ENCODE results near the gene SRP14. TPM values are rescaled to one million over a fixed set of nuclear protein-coding genes. Genes with fewer than 3 reads are reported as not detected.

The SRP14 gene
- total and polyA plus RNA-seq, 12 donors, result 173 to 989 (median 333) TPM

DNA sequence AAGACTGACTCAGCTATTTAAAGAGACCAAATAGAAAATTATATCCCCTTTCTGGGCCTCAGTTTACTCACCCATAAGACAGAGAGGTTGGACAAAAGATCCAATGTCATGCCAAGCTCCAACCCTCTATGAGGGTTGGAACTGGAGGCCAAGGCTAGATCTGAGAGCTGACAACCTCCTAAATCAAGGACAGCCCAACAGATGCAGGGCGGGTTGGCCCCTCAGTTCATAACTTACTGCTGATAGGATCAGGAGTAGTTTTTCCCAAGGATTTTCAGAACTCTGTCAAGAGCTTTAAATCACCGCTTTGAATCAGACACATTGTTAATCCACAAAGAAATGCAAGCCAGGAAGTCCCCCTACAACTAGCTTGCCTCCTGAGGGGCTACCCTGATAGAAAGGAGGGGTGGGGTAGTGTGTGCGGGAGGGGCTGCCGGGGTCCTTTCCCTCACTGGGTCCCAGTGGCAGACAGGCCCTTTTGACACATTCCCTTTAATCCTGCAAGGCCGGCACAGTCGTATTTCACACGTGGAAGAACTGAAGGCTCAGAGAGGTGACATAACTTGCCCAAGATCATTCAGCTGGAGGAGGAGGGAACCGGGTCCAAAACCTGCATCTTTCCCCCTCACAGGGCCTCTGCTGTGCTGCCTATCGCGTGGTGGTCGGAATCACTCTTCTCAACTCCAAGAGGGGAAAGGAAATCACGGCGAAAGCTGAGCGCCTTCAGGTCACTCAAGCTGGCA is 48.3 kb upstream of the SRP14 start:
- Histone ChIP-seq H3K36me3 (replicated peaks in 1 of 2) (peaks cover 0 to 3% of the 10 kb centered on the region in 2 donors), H3K27me3 (no peaks in the 10 kb centered on the region), H3K27ac (no peak overlapping the region), H3K4me1 (replicated peaks in 1 of 2) (peaks cover 7 to 23% of the 10 kb centered on the region in 2 donors), H3K9me3 (replicated peaks in 1 of 3) (no peaks in the 10 kb centered on the region), H3K4me3 (no peak overlapping the region)
- no peak for TF ChIP-seq POLR2A (IDR thresholded peaks at IDR 0.05)
- TF ChIP-seq, protein P1, sequence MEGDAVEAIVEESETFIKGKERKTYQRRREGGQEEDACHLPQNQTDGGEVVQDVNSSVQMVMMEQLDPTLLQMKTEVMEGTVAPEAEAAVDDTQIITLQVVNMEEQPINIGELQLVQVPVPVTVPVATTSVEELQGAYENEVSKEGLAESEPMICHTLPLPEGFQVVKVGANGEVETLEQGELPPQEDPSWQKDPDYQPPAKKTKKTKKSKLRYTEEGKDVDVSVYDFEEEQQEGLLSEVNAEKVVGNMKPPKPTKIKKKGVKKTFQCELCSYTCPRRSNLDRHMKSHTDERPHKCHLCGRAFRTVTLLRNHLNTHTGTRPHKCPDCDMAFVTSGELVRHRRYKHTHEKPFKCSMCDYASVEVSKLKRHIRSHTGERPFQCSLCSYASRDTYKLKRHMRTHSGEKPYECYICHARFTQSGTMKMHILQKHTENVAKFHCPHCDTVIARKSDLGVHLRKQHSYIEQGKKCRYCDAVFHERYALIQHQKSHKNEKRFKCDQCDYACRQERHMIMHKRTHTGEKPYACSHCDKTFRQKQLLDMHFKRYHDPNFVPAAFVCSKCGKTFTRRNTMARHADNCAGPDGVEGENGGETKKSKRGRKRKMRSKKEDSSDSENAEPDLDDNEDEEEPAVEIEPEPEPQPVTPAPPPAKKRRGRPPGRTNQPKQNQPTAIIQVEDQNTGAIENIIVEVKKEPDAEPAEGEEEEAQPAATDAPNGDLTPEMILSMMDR (IDR thresholded peaks at IDR 0.05), result no peak
- peak in 1 of 7 donors; percentile 34 for DNase-seq
- whole genome bisulfite sequencing, 4 donors, result 67 to 74% (median 69%) methylated on average over 13 to 14 of the region's 14 CpGs
- intact Hi-C loops (cut with DNase I), result no loop called here

GRCh38 chr15:40085266-40085665 is 46.3 kb upstream of the SRP14 start:
- Histone ChIP-seq H3K4me1 (replicated peaks in 1 of 2) (peaks cover 9 to 19% of the 10 kb centered on the region in 2 donors), H3K27ac (no peak overlapping the region), H3K27me3 (no peaks in the 10 kb centered on the region), H3K4me3 (no peak overlapping the region), H3K36me3 (replicated peaks in 1 of 2) (no peaks in the 10 kb centered on the region), H3K9me3 (replicated peaks in 1 of 3) (no peaks in the 10 kb centered on the region)
- 65 to 79% (median 74%) methylated on average over 6 to 10 of the region's 10 CpGs for WGBS, 4 donors
- TF ChIP-seq, protein P1 (IDR thresholded peaks at IDR 0.05), result no peak
- no peak for TF ChIP-seq POLR2A (IDR thresholded peaks at IDR 0.05)
- intact Hi-C loops (cut with DNase I), result no loop called here
- peak in 1 of 7 donors; percentile 15 for DNase-seq

DNA sequence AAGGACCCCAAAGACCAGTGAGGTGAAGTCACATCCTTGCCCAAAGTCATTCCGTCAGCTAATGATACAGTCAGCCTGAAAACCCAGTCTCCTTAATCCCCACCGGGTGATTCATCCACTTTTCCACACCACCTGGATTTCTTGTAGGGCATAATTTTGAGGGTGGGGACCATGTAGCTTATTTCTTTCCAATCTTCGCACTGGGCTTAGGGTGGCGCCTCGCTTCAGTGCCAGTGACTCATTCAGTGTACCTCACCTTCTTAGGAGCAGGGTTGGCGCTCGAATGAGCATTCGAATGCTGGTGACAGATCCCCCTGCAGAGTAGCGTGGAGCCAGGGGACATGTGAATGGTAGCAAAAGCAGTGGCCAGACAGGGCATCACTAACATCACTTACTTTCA is 45.7 kb upstream of the SRP14 start:
- Histone ChIP-seq H3K36me3 (replicated peaks in 1 of 2) (no peaks in the 10 kb centered on the region), H3K27me3 (no peaks in the 10 kb centered on the region), H3K9me3 (replicated peaks in 1 of 3) (no peaks in the 10 kb centered on the region), H3K27ac (no peak overlapping the region), H3K4me1 (replicated peaks in 1 of 2) (peaks cover 9 to 17% of the 10 kb centered on the region in 2 donors), H3K4me3 (no peak overlapping the region)
- no peak for TF ChIP-seq POLR2A (IDR thresholded peaks at IDR 0.05)
- TF ChIP-seq, protein P1 (IDR thresholded peaks at IDR 0.05), result no peak
- intact Hi-C loops (cut with DNase I), result no loop called here
- peak in 1 of 7 donors; percentile 5 for DNase-seq
- 93 to 99% (median 94%) methylated on average over 9 of the region's 9 CpGs for WGBS, 4 donors

DNA sequence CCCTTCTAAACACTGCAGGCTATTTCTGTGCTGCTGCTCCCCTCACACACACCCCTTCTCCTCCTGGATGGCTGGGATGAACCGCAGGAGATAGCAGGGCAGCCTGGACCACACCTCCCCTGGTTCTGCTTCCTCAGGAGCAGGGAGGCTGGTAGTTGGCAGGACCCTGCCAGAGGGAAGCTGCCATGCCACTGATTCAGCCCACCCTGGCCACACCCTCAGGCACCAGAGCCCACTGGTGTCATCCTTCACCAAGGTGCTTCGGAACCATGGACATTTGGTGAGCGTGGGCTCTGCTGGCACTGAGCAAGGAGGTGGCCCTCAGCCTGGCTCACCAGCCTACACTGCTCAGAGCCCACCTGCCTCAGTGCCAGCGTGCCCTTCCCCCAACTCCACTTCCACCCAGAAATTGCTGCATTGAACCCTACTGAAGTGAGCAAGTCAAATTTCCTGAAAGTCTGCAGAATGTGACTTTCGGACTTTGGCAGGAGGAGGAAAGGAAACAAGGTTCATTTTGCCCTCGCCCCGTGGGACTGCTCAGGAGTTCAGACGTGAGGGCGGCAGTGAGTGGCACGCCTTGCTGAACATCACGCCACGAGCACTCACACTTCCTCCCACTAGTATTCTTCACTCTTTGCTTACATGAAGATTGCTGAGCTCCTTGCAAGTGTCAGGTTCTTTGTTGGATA is 43.4 kb upstream of the SRP14 start:
- Histone ChIP-seq H3K27me3 (no peaks in the 10 kb centered on the region), H3K4me1 (replicated peaks in 1 of 2) (peaks cover 8 to 9% of the 10 kb centered on the region in 2 donors), H3K4me3 (peak overlapping the region in 1 of 4 donors; percentile 48), H3K9me3 (replicated peaks in 1 of 3) (no peaks in the 10 kb centered on the region), H3K27ac (peak overlapping the region in 3 of 5 donors; percentile 61 to 73 (median 72)), H3K36me3 (replicated peaks in 1 of 2) (no peaks in the 10 kb centered on the region)
- WGBS, 4 donors, result 58 to 71% (median 66%) methylated on average over 10 to 12 of the region's 12 CpGs
- DNase-seq, result peak in 1 of 7 donors; percentile 22
- TF ChIP-seq, protein P1 (IDR thresholded peaks at IDR 0.05), result no peak
- no peak for TF ChIP-seq POLR2A (IDR thresholded peaks at IDR 0.05)
- intact Hi-C loops (cut with DNase I), result no loop called here

Data from adrenal gland (tissue), 12 donors.